ENCODE measurements around the gene KIAA0319L. TPM values are rescaled to one million over a fixed set of nuclear protein-coding genes. Genes with fewer than 3 reads are reported as not detected.

Gene KIAA0319L
- total RNA-seq, 1 experiment from 2014 or later = 72.0 TPM

DNA sequence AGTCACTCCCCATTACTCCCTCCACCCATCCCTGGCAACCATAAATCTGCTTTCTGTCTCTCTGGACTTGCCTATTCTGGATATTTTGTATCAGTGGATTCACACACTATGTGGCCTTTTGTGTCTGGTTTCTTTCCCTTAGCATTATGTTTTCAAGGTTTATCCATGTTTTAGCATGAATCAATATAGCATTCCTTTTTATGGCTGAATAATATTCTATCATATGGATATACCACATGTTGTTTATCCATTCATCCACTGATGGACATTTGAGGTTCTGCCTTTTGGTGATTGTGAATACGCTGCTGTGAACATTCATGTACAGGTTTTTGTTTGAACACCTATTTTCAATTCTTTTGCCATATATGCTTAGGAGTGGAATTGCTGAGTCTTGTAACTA is 148.3 kb downstream of the KIAA0319L start:
- CTCF ChIA-PET = no interaction called here
- H3K9me2 ChIP-seq (ENCODE audit: insufficient read depth) = no peaks in the 10 kb centered on the region
- no peak for TF ChIP-seq CTCF (conservative IDR thresholded peaks at IDR 0.05)
- TF ChIP-seq EZH2 (IDR thresholded peaks at IDR 0.05; ENCODE audit: low read depth) = no peak
- H2AFZ ChIP-seq = no peak overlapping the region
- H3K27me3 ChIP-seq (ENCODE audit: insufficient read depth, low read depth) = no peaks in the 10 kb centered on the region
- peaks cover 29% of the 10 kb centered on the region for H3K36me3 ChIP-seq (ENCODE audit: low read depth)
- H3K4me3 ChIP-seq = no peak overlapping the region
- H3K4me2 ChIP-seq = no peak overlapping the region
- H4K20me1 ChIP-seq (ENCODE audit: insufficient read depth) = no peaks in the 10 kb centered on the region
- H3K9me3 ChIP-seq (ENCODE audit: insufficient read depth, low read depth) = no peaks in the 10 kb centered on the region
- intact Hi-C loops (cut with micrococcal nuclease; ENCODE audit: unreplicated experiment) = no loop called here
- no peaks in the 10 kb centered on the region for H3K79me2 ChIP-seq (ENCODE audit: low read depth)
- no peaks in the 10 kb centered on the region; the same call in 1 of the 2 replicates for H3F3A ChIP-seq (ENCODE audit: insufficient read depth, low read depth)
- no peaks in the 10 kb centered on the region for H3K4me1 ChIP-seq (replicated peaks; ENCODE audit: insufficient read depth)
- H3K27ac ChIP-seq = no peak overlapping the region
- no peak for DNase-seq
- BruUV-seq (replicated peaks) = no TSS peak
- POLR2A ChIA-PET (ENCODE audit: unreplicated experiment) = no interaction called here

GRCh38 chr1:35407743-35408142 is 149.5 kb downstream of the KIAA0319L start:
- Histone ChIP-seq H3K4me1 (replicated peaks; ENCODE audit: insufficient read depth) (no peaks in the 10 kb centered on the region), H3K79me2 (ENCODE audit: low read depth) (no peaks in the 10 kb centered on the region), H4K20me1 (ENCODE audit: insufficient read depth) (no peaks in the 10 kb centered on the region), H3K36me3 (ENCODE audit: low read depth) (peaks cover 38% of the 10 kb centered on the region), H3K27me3 (ENCODE audit: insufficient read depth, low read depth) (no peaks in the 10 kb centered on the region), H3F3A (ENCODE audit: insufficient read depth, low read depth) (no peaks in the 10 kb centered on the region; the same call in 1 of the 2 replicates), H3K4me2 (no peak overlapping the region), H3K9me2 (ENCODE audit: insufficient read depth) (no peaks in the 10 kb centered on the region), H2AFZ (no peak overlapping the region), H3K9me3 (ENCODE audit: insufficient read depth, low read depth) (no peaks in the 10 kb centered on the region), H3K27ac (no peak overlapping the region), H3K4me3 (no peak overlapping the region)
- POLR2A ChIA-PET (ENCODE audit: unreplicated experiment) = no interaction called here
- intact Hi-C loops (cut with micrococcal nuclease; ENCODE audit: unreplicated experiment) = no loop called here
- no peak for TF ChIP-seq EZH2 (IDR thresholded peaks at IDR 0.05; ENCODE audit: low read depth)
- no peak for TF ChIP-seq CTCF (conservative IDR thresholded peaks at IDR 0.05)
- BruUV-seq (replicated peaks) = no TSS peak
- CTCF ChIA-PET = no interaction called here
- DNase-seq = no peak

DNA sequence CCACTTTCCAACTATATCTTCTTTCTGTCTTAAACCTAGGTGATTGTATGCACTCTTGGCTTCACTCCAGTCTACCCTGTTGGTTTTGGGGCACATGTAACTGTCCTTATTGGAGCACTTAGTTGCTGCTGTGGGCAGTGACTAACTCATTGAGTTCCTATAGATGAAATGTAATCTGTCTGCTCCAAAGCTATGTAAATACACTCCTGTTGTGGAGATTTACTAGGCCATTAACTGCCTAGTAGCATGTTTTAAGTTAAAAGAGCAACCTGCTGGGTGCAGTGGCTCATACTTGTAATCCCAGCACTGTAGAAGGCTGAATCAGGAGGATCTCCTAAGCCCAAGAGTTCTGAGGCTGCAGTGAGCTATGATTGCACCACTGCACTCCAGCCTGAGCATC is 151.1 kb downstream of the KIAA0319L start:
- Histone ChIP-seq H3K9me2 (ENCODE audit: insufficient read depth) (no peaks in the 10 kb centered on the region), H3K27ac (no peak overlapping the region), H3F3A (ENCODE audit: insufficient read depth, low read depth) (no peaks in the 10 kb centered on the region; the same call in 1 of the 2 replicates), H4K20me1 (ENCODE audit: insufficient read depth) (no peaks in the 10 kb centered on the region), H3K9me3 (ENCODE audit: insufficient read depth, low read depth) (no peaks in the 10 kb centered on the region), H2AFZ (no peak overlapping the region), H3K4me2 (no peak overlapping the region), H3K4me3 (no peak overlapping the region), H3K4me1 (replicated peaks; ENCODE audit: insufficient read depth) (no peaks in the 10 kb centered on the region), H3K27me3 (ENCODE audit: insufficient read depth, low read depth) (no peaks in the 10 kb centered on the region), H3K79me2 (ENCODE audit: low read depth) (no peaks in the 10 kb centered on the region), H3K36me3 (ENCODE audit: low read depth) (peaks cover 46% of the 10 kb centered on the region)
- no TSS peak for BruUV-seq (replicated peaks)
- ChIA-PET CTCF (no interaction called here), POLR2A (ENCODE audit: unreplicated experiment) (interaction anchor here (0.6 kb wide), 1 partner anchor 218 kb away, joined by 9 read pairs; no protein-coding TSS in a partner anchor)
- TF ChIP-seq EZH2 (IDR thresholded peaks at IDR 0.05; ENCODE audit: low read depth) (no peak), CTCF (conservative IDR thresholded peaks at IDR 0.05) (no peak)
- DNase-seq = no peak
- intact Hi-C loops (cut with micrococcal nuclease; ENCODE audit: unreplicated experiment) = no loop called here
